Measurements from ENCODE around the gene TBXAS1. TPM values are rescaled to one million over a fixed set of nuclear protein-coding genes. Genes with fewer than 3 reads are reported as not detected.

Gene TBXAS1
- total and polyA plus RNA-seq, 2 donors from 2014 or later, result 14.2 to 33.6 TPM

DNA sequence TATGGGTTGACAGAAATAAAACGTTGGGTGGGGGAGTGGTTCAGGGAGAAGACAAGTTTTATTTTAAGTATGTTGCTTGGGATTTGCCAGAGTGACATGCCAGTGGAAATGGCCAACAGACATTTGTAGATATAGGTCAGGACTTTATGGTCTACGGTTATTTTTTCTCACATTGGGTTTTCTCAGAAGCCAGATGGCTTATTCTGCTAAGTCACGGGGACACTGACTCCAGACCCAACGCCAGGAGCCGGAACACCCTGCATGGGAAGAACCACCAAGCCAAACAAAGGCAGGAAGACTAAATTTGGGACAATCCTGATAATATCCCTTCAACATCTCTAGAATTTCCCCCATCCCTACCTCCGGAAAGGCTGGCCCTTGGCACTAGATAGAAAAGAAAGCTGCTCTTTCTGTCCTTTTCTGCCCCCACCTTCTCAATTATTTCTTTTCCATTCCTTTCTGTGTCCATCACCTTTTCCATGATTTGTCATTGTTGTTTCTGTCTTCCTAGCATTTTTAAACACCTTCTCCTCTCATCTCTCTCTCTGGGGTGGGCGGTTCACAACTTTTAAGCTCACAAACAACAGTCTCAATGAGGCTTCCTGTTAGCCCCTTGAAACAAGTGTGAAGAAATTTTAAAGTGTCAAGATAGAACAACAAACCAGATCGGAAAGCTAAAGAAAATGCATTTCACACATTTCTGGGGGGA, 44.7 kb downstream of the TBXAS1 start:
- no peak for TF ChIP-seq CTCF (IDR thresholded peaks at IDR 0.05; ENCODE audit: borderline replicate concordance, extremely low read depth, insufficient read depth)
- H3K4me1 ChIP-seq (ENCODE audit: control insufficient read depth in 2 of 3, insufficient read depth in 2 of 3, low read depth in 1 of 3, low read length in 3 of 3), result peaks cover 0 to 6% (median 0%) of the 10 kb centered on the region in 3 donors
- intact Hi-C loops (cut with DNase I), result no loop called here
- DNase-seq (no peak), FAIRE-seq (no peak)
- no peak overlapping the region for H3K27ac ChIP-seq (ENCODE audit: low read depth in 2 of 2, low read length in 2 of 2)
- no peaks in the 10 kb centered on the region for H3K9me3 ChIP-seq (ENCODE audit: control insufficient read depth in 2 of 3, insufficient read depth in 1 of 3, low read length in 3 of 3)
- no peak overlapping the region for H3K4me3 ChIP-seq (ENCODE audit: low read length in 3 of 3)
- no peak overlapping the region for H3K9ac ChIP-seq (ENCODE audit: low read length in 3 of 3)
- no peaks in the 10 kb centered on the region for H3K27me3 ChIP-seq (ENCODE audit: control insufficient read depth, insufficient read depth, low read length)
- H3K36me3 ChIP-seq (ENCODE audit: control insufficient read depth in 2 of 3, insufficient read depth in 3 of 3, low read length in 3 of 3), result no peaks in the 10 kb centered on the region

DNA sequence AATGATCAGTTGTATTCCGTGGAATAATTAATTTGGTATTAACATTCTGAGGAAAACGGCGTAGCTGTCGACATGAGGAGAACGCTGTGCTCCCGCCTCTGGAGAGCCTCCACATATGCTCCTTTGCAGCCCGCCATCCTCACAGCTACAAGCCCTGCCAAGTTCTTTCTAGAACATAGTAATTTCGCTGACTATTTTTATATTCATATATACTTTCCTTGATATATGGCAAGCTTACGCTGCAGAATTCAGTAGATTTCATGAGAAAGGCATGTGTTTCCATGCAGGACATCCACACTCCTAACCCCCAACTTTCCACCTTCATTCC, 45.2 kb downstream of the TBXAS1 start:
- Histone ChIP-seq H3K4me1 (ENCODE audit: control insufficient read depth in 2 of 3, insufficient read depth in 2 of 3, low read depth in 1 of 3, low read length in 3 of 3) (peaks cover 0 to 6% (median 0%) of the 10 kb centered on the region in 3 donors), H3K36me3 (ENCODE audit: control insufficient read depth in 2 of 3, insufficient read depth in 3 of 3, low read length in 3 of 3) (no peaks in the 10 kb centered on the region), H3K4me3 (ENCODE audit: low read length in 3 of 3) (no peak overlapping the region), H3K9me3 (ENCODE audit: control insufficient read depth in 2 of 3, insufficient read depth in 1 of 3, low read length in 3 of 3) (no peaks in the 10 kb centered on the region), H3K27me3 (ENCODE audit: control insufficient read depth, insufficient read depth, low read length) (no peaks in the 10 kb centered on the region), H3K27ac (ENCODE audit: low read depth in 2 of 2, low read length in 2 of 2) (no peak overlapping the region), H3K9ac (ENCODE audit: low read length in 3 of 3) (no peak overlapping the region)
- FAIRE-seq, result no peak
- no peak for TF ChIP-seq CTCF (IDR thresholded peaks at IDR 0.05; ENCODE audit: borderline replicate concordance, extremely low read depth, insufficient read depth)
- intact Hi-C loops (cut with DNase I), result no loop called here
- DNase-seq, result no peak

GRCh38 chr7:139875821-139876241, 46.8 kb downstream of the TBXAS1 start:
- DNase-seq (peak in 1 of 5 donors; percentile 29), FAIRE-seq (peak; percentile 13)
- intact Hi-C loops (cut with DNase I), result no loop called here
- Histone ChIP-seq H3K9me3 (ENCODE audit: control insufficient read depth in 2 of 3, insufficient read depth in 1 of 3, low read length in 3 of 3) (no peaks in the 10 kb centered on the region), H3K36me3 (ENCODE audit: control insufficient read depth in 2 of 3, insufficient read depth in 3 of 3, low read length in 3 of 3) (no peaks in the 10 kb centered on the region), H3K27ac (ENCODE audit: low read depth in 2 of 2, low read length in 2 of 2) (peak overlapping the region in 1 of 2 donors; percentile 23), H3K9ac (ENCODE audit: low read length in 3 of 3) (no peak overlapping the region), H3K27me3 (ENCODE audit: control insufficient read depth, insufficient read depth, low read length) (no peaks in the 10 kb centered on the region), H3K4me1 (ENCODE audit: control insufficient read depth in 2 of 3, insufficient read depth in 2 of 3, low read depth in 1 of 3, low read length in 3 of 3) (peaks cover 0 to 6% (median 0%) of the 10 kb centered on the region in 3 donors), H3K4me3 (ENCODE audit: low read length in 3 of 3) (no peak overlapping the region)
- no peak for TF ChIP-seq CTCF (IDR thresholded peaks at IDR 0.05; ENCODE audit: borderline replicate concordance, extremely low read depth, insufficient read depth)

Data from kidney (tissue), 14 donors.